ENCODE results near the gene DAB2IP. TPM values are rescaled to one million over a fixed set of nuclear protein-coding genes. Genes with fewer than 3 reads are reported as not detected.

Gene DAB2IP
- total RNA-seq, 1 donor from 2014 or later, result 67.8 TPM

DNA sequence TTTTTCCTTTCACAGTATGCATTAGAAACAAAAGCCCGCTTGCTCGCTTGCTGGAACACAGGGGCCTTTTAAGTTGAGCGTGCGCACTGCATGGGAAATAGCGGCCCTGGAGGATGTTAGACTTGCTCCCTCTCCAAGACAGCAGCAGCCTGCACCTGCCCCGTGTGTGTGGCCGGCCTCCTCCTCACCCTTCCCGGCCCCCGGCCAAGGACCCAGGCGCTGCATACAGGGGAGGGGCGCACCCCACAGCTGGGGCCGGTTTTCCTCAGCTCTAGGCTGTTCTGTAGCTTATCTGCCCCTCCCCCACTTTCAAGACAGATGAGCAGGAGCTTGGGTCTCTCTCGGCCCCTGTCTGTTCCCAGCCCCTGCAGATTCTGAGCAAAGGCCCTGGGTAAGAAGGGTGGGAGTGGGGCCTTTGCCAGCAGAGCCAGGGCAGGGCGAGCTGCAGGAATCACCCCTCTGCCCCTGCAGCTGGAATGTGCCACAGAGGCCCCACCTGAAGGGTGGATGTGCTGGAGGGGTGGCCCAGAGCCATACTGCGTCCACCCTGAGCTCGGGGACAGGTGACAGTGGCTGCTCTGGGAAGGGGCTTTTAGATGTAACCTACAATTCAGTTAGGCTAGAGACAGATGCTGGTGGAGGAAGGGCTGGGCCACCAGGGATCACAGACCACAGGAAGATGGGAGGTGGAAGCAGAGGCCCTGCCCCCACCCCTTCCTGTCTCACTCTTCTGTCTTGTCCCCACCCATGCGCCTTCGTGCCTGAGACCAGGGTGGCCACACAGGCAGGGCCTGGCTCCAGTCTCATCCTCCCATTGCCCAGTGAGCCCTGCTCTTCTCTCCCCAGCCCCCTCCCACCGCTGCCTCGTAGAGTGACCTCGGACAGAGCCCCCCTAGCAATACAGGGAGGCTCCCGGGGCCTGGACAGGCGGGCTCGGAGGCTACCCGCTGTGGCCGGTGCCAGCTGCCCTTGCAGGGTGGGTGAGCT, 132.4 kb downstream of the DAB2IP start:
- Mint-ChIP-seq H3K27ac (peak overlapping the region; percentile 74), H3K4me3 (ENCODE audit: low read depth) (no peak overlapping the region), H3K27me3 (no peaks in the 10 kb centered on the region), H3K9me3 (ENCODE audit: low read depth) (no peaks in the 10 kb centered on the region), H3K4me1 (ENCODE audit: low read depth) (peaks cover 2% of the 10 kb centered on the region), H3K36me3 (ENCODE audit: insufficient read depth) (peaks cover 18% of the 10 kb centered on the region)
- TF ChIP-seq CTCF (IDR thresholded peaks at IDR 0.05; ENCODE audit: unreplicated experiment), result no peak
- DNase-seq (ENCODE audit: low spot score, unreplicated experiment), result no peak

DNA sequence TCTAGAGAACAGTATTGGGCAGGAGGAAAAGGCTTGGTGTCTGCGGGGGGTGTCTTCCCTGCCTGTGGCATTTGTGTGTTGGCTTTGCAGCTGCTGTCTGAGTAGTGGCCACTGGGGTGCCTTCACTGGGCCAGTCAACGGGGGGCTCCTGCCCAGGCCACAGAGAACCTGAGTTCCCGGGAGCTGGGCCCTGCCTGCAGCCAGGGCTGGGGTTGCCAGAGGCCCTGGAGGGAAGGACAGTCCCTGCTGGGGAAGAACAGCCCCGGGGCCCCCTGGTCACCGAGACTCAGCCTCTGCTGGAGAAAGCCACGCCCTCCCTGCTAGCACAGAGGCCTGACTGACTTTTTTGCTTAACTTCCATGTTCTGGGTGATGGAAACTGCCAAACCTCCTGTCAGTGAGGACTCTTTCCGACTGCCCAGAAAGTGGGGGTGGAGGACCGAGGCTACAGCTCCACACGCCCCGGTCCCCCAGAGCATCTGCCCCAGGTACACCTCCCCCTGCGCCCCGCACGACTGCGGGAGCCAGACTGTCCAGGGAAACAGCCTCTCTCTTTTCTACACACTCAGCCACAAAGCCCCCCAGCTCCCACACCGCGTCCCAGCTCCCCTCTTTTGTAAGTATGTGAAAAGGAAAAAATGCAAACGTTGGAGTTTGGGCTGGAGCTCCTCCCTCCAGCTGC, 133.4 kb downstream of the DAB2IP start:
- Mint-ChIP-seq H3K9me3 (ENCODE audit: low read depth) (no peaks in the 10 kb centered on the region), H3K27me3 (no peaks in the 10 kb centered on the region), H3K27ac (no peak overlapping the region), H3K4me3 (ENCODE audit: low read depth) (no peak overlapping the region), H3K36me3 (ENCODE audit: insufficient read depth) (peaks cover 11% of the 10 kb centered on the region), H3K4me1 (ENCODE audit: low read depth) (peaks cover under 1% of the 10 kb centered on the region)
- TF ChIP-seq CTCF (IDR thresholded peaks at IDR 0.05; ENCODE audit: unreplicated experiment), result no peak
- DNase-seq (ENCODE audit: low spot score, unreplicated experiment), result no peak

DNA sequence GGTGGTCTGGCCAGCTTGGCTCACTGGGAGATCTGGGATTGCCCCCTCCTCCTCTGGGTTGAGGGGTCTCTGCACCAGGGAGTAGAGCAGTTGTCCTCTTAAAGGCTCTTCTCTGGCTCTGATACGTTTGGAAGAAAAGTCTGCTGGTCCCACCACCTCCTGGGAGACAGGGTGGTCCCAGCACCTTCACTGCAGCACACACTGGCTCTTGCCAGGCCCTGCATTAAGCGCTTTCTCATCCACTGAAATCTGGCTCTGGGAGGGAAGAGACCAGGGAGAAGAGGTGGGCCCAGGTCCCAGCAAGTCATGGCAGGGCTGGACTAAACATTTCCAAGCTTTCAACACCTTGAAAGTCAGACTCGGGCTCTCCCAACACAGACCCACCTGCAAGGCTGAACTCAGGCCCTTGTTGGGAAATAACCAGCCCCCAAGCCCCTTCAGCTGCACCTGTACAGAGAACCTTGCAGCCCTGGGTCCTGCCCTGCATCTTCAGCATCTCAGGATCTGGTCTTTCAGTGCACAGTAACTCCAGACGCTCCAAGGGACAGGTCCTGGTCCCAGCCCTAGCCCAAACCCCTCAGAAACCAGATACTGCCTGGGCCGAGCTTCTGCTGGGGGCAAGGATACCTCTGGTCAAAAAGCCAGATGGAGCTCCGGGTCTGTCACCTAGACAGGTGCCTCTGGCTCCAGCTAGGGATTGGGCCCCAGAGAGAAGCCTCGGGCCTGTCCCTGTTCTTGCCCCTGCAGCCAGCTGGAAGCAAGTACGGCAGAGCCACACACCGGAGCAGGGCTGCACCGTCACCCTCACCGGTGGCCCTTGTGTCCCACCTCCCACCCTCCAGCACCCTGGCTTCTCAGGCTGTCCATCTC, 134.5 kb downstream of the DAB2IP start:
- TF ChIP-seq CTCF (IDR thresholded peaks at IDR 0.05; ENCODE audit: unreplicated experiment), result no peak
- no peak for DNase-seq (ENCODE audit: low spot score, unreplicated experiment)
- Mint-ChIP-seq H3K4me1 (ENCODE audit: low read depth) (no peaks in the 10 kb centered on the region), H3K27me3 (peaks cover 3% of the 10 kb centered on the region), H3K9me3 (ENCODE audit: low read depth) (no peaks in the 10 kb centered on the region), H3K4me3 (ENCODE audit: low read depth) (no peak overlapping the region), H3K27ac (no peak overlapping the region), H3K36me3 (ENCODE audit: insufficient read depth) (peaks cover 7% of the 10 kb centered on the region)

- no peak for TF ChIP-seq CTCF (IDR thresholded peaks at IDR 0.05; ENCODE audit: unreplicated experiment)
- Mint-ChIP-seq H3K4me3 (ENCODE audit: low read depth) (no peak overlapping the region), H3K27ac (peak overlapping the region; percentile 17), H3K4me1 (ENCODE audit: low read depth) (no peaks in the 10 kb centered on the region), H3K36me3 (ENCODE audit: insufficient read depth) (peaks cover 4% of the 10 kb centered on the region), H3K27me3 (peaks cover 9% of the 10 kb centered on the region), H3K9me3 (ENCODE audit: low read depth) (peaks cover 3% of the 10 kb centered on the region)
- no peak for DNase-seq (ENCODE audit: low spot score, unreplicated experiment)
Measured at GRCh38 chr9:121786543-121786948, 135.1 kb downstream of the DAB2IP start.
